Ascending aorta (tissue), 2 donors: ENCODE results near the gene ZAP70. TPM values are rescaled to one million over a fixed set of nuclear protein-coding genes. Genes with fewer than 3 reads are reported as not detected.
A peak's percentile ranks its signal among the peaks of the same experiment; 100 is the strongest.

Source experiments
- DNase-seq, 2 donors: peaks; one replicate each; pipeline ENCODE4 v3.0.0-alpha.2; 2019; ENCODE audit warnings: low spot score in 2 of 2
- H3K27ac ChIP-seq, 2 donors: fragments of 200-600 bp; sonication (generic); one replicate each; pipeline ENCODE4 v1.5.1; 2016 to 2017; ENCODE audit warnings: mild to moderate bottlenecking in 1 of 2
- H3K27me3 ChIP-seq: fragments of 200-600 bp; sonication (generic); one replicate; pipeline ENCODE4 v1.5.1; 2017
- H3K36me3 ChIP-seq, 2 donors: fragments of 200-600 bp; sonication (generic); one replicate each; pipeline ENCODE4 v1.5.1; 2016
- H3K4me1 ChIP-seq, 2 donors: fragments of 200-600 bp; sonication (generic); one replicate each; pipeline ENCODE4 v1.5.1; 2016 to 2017; ENCODE audit warnings: mild to moderate bottlenecking in 1 of 2
- H3K4me3 ChIP-seq, 2 donors: fragments of 200-600 bp; sonication (generic); one replicate each; pipeline ENCODE4 v1.5.1; 2016 to 2017; ENCODE audit warnings: mild to moderate bottlenecking in 1 of 2
- H3K9me3 ChIP-seq, 2 donors: fragments of 200-600 bp; sonication (generic); one replicate each; pipeline ENCODE4 v1.5.1; 2016
- intact Hi-C: fragments of 100-400 bp; cut with DNase I; formaldehyde crosslinking; loops from one replicate; pipeline ENCODE4 v1.15.1; 2023
- total RNA-seq: library from RNA; depleted of rRNA; stranded (reverse); fragments of >200 nt; gene quantifications from one replicate; pipeline ENCODE4 v1.1.0, GENCODE V29; 2016
- TF ChIP-seq, protein P1 (sequence below), 3 experiments: fragments of 200-600 bp in 2 of 3; fragments of 450-650 bp in 1 of 3; sonication (generic) in 2 of 3; IDR thresholded peaks; one replicate each; pipeline ENCODE4 v1.5.1; 2016 to 2019; ENCODE audit warnings: antibody characterized with exemption in 3 of 3, mild to moderate bottlenecking in 1 of 3, moderate library complexity in 1 of 3

The ZAP70 gene
- total RNA-seq = 2.7 TPM

DNA sequence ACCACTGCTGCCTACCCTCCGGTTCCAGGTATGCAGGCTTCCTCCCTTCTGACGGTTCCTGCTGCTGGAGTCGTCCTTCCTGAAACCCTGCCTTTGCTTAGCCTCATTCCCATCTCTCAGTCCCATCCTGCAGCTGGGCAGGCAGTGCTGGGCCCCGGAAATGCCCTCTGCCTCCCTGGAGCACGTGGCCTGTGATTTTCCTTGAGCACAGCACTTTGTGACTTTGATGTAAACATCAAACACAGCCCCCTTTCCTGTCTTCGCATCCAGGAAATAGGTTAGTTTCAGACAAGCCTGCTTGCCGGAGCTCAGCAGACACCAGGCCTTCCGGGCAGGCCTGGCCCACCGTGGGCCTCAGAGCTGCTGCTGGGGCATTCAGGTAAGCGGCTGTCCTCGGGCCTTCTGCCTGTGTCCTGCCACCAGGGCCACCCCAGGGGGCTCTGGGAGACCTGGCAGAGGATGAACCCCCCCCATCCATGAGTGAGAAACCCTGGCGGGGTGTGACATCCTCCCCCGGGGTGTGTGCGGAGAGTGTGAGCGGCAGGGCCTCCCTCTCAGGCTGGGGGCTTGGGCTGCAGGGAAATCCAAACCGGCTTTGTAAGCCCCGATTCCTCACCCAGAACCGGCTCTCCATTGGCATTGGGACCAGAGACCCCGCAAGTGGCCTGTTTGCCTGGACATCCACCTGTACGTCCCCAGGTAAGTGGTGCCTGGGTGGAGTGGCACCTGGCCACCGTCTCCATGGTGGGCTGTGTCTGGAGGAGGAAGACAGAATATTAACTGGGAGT, at the start of gene ZAP70:
TSS of gene ZAP70 (plus strand) at position 281 of the 788 bp plus-strand sequence. CDS start 10,461 bp downstream, outside the sequence.
- H3K36me3 ChIP-seq = no peaks in the 10 kb centered on the region
- no peaks in the 10 kb centered on the region for H3K4me1 ChIP-seq
- no peaks in the 10 kb centered on the region for H3K9me3 ChIP-seq
- intact Hi-C loops = no loop called here
- no peaks in the 10 kb centered on the region for H3K27me3 ChIP-seq
- no peak within 1 kb of the TSS for H3K27ac ChIP-seq
- TF ChIP-seq, protein P1, sequence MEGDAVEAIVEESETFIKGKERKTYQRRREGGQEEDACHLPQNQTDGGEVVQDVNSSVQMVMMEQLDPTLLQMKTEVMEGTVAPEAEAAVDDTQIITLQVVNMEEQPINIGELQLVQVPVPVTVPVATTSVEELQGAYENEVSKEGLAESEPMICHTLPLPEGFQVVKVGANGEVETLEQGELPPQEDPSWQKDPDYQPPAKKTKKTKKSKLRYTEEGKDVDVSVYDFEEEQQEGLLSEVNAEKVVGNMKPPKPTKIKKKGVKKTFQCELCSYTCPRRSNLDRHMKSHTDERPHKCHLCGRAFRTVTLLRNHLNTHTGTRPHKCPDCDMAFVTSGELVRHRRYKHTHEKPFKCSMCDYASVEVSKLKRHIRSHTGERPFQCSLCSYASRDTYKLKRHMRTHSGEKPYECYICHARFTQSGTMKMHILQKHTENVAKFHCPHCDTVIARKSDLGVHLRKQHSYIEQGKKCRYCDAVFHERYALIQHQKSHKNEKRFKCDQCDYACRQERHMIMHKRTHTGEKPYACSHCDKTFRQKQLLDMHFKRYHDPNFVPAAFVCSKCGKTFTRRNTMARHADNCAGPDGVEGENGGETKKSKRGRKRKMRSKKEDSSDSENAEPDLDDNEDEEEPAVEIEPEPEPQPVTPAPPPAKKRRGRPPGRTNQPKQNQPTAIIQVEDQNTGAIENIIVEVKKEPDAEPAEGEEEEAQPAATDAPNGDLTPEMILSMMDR (IDR thresholded peaks at IDR 0.05) = no peak
- no peak for DNase-seq
- peak within 1 kb of the TSS in 1 of 2 donors; percentile 24 for H3K4me3 ChIP-seq

DNA sequence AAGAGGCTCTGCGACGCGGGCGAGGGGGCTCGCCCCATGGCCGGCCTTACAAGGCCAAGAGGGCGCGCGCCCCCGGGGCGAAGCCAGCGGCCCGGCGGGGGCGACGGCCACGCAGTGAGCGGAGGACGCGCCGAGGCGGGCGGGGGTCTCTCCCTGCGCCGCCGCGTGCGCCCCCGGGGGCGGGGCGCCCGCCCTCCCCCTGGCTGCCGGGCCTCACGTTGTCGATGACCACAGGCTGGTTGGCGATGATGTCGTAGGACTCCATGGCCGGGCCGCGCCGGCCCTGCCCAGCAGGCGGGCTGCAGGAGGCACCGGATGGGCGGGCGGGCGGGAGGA, 49.8 kb upstream of the ZAP70 start:
- H3K4me1 ChIP-seq = peaks cover 13 to 24% of the 10 kb centered on the region in 2 donors
- no peak for DNase-seq
- H3K9me3 ChIP-seq = no peaks in the 10 kb centered on the region
- peak overlapping the region; percentile 94 to 95 for H3K27ac ChIP-seq
- intact Hi-C loops = loop anchor here (5.0 to 10.0 kb wide), 4 partner anchors 334 to 1491 kb away; partner anchors contain the start of genes CIAO1, LIPT1, TMEM127 and TMEM131
- no peaks in the 10 kb centered on the region for H3K27me3 ChIP-seq
- peaks cover 11 to 16% of the 10 kb centered on the region in 2 donors for H3K36me3 ChIP-seq
- TF ChIP-seq, protein P1 (IDR thresholded peaks at IDR 0.05) = peak in 1 of 3 experiments; percentile 23
- peak overlapping the region; percentile 78 to 96 for H3K4me3 ChIP-seq

DNA sequence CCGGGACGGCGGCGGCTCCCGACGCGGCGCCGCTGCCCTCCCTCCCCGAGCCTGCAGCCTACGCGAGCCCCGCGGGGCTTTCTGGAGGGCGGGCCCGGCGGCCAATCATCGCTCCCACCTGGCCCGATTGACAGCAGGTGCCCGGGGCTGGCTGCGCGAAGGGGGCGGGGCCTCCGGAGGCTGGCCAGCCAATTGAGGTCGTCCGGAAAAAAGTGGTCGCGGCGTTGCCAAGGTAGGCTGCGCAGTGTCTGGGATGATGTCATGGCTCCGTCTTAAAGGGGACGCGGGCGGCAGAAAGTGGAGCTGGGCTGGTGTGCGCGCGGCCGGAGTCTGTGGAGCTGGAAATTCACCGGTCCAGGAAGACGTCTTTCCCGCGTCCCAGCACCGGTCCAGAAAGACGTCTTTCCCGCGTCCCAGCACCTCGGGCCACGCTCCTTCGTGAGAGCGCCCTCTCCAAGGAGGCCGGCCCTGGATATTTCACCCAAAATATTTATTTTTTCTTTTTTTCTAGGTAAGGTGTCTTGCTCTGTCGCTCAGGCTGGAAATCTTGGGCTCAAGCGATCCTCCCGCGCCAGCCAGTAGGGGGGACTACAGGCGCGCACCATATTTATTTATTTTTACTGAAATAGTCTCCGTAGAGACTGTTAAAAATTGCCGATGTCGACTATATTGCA, 49.3 kb upstream of the ZAP70 start, which contains the start of gene ACTR1B:
TSS of gene ACTR1B (minus strand) at position 83 of the 674 bp plus-strand sequence. CDS start 154 bp downstream, outside the sequence.
- Histone ChIP-seq H3K4me3 (peak within 1 kb of the TSS; percentile 78 to 96), H3K27me3 (no peaks in the 10 kb centered on the region), H3K4me1 (peaks cover 13 to 24% of the 10 kb centered on the region in 2 donors), H3K36me3 (peaks cover 6 to 11% of the 10 kb centered on the region in 2 donors), H3K9me3 (no peaks in the 10 kb centered on the region), H3K27ac (peak within 1 kb of the TSS; percentile 94 to 95)
- TF ChIP-seq, protein P1 (IDR thresholded peaks at IDR 0.05) = peak; percentile 57 to 68 (median 61)
- DNase-seq = peak; percentile 93 to 99
- intact Hi-C loops = loop anchor here (1.0 to 10.0 kb wide), 6 partner anchors 19 to 1491 kb away; partner anchors contain the start of genes CIAO1, LIPT1, TMEM127 and TMEM131

DNA sequence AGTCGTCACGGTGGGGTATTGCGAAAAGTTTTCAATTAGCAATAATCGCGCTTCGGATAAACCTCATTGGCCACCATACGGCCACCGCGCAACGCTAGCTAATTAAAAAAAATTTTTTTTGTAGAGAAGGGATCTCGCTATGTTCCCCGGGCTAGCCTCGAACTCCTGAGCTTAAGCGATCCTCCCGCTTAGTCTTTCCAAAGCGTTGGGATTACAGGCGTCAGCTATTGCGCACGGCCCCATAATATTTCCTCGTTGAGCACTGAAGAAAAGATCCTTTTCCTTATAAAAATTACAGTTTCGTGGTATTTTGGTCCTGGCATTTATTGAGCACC, 48.8 kb upstream of the ZAP70 start:
- TF ChIP-seq, protein P1 (IDR thresholded peaks at IDR 0.05) = no peak
- intact Hi-C loops = loop anchor here (1.0 to 10.0 kb wide), 6 partner anchors 19 to 1490 kb away; partner anchors contain the start of genes CIAO1, LIPT1, TMEM127 and TMEM131

DNA sequence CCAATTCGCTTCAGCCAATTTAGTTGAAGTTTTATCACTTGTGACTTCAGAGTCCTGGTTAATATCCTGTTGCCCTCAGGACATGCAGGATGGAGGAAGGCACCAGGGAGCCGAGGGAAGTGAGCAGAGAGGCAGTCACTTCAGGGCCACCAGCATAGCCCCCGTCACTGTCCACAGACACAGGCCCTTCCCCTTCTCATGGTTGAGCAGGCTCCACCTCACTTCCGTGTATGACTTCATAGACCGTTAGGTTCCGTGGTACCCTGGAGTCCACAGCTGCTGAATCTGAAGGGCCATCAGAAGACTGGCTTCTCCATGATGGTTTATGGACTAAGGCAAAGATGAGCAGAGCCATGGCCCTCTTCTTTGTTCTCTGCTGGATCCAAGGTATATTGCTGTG, 43.9 kb upstream of the ZAP70 start, which contains the start of gene C2orf92:
TSS of gene C2orf92 (plus strand) at position 266 of the 400 bp plus-strand sequence. CDS start at position 342, 76 bp downstream.
- Histone ChIP-seq H3K4me3 (no peak within 1 kb of the TSS), H3K4me1 (peaks cover 0 to 7% of the 10 kb centered on the region in 2 donors), H3K9me3 (no peaks in the 10 kb centered on the region), H3K27me3 (no peaks in the 10 kb centered on the region), H3K27ac (no peak within 1 kb of the TSS), H3K36me3 (no peaks in the 10 kb centered on the region)
- intact Hi-C loops = loop anchor here (10.0 kb wide), 2 partner anchors 1405 to 1485 kb away; partner anchors contain the start of genes CIAO1, LIPT1, TMEM127 and TSGA10
- TF ChIP-seq, protein P1 (IDR thresholded peaks at IDR 0.05) = no peak
- no peak for DNase-seq

More for the DNA sequence above, 48.8 kb upstream of the ZAP70 start:
- peaks cover 13 to 24% of the 10 kb centered on the region in 2 donors for H3K4me1 ChIP-seq
- H3K4me3 ChIP-seq = peak overlapping the region; percentile 78 to 96
- no peaks in the 10 kb centered on the region for H3K9me3 ChIP-seq
- DNase-seq = no peak
- no peaks in the 10 kb centered on the region for H3K27me3 ChIP-seq
- peaks cover 1 to 5% of the 10 kb centered on the region in 2 donors for H3K36me3 ChIP-seq
- peak overlapping the region; percentile 94 to 95 for H3K27ac ChIP-seq
